ENCODE data around the gene OBSL1. TPM values are rescaled to one million over a fixed set of nuclear protein-coding genes. Genes with fewer than 3 reads are reported as not detected.

OBSL1 gene
- polyA plus RNA-seq, 3 donors, result 0.09 TPM; not detected in 2

DNA sequence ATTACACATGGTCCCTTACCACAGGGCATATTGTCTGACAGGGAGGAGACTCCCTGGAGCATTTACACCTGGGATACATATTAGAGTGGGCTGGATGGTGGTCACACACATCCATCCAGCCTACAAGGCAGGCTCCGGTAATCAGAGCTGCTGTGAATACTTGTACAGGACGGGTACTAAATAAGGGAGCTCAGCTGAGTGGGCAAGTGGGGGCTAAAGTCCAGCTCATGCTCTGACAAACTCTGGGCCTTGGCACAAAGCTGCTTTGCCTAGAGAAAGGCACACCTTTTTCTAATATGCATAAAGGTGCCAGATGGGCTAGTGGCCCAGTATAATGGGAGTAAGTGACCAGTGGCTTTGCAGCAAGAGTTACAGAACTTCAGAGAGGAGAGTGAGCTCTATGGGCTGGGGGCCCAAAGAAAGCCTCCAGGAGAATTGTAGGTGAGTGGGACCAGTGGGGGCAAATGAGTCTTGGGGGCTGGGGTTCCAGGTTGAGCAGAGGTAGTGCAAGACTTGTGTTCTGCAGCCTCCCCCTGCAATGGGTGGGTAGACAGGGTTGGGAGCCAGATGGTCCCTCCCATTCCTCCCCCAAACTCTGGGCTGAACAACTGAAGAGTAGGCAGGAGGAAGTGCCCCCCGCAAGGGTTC is 25.9 kb downstream of the OBSL1 start:
- Mint-ChIP-seq H3K9me3 (peaks cover 0 to 14% (median 2%) of the 10 kb centered on the region in 7 donors), H3K4me1 (peaks cover 9% of the 10 kb centered on the region), H3K4me3 (peak overlapping the region in 1 of 2 donors; percentile 17), H3K36me3 (peaks cover 0 to 6% of the 10 kb centered on the region in 2 donors), H3K27ac (peak overlapping the region in 1 of 7 donors; percentile 20), H3K27me3 (ENCODE audit: low read depth in 3 of 3) (peaks cover 37 to 78% (median 49%) of the 10 kb centered on the region in 3 donors)
- Histone ChIP-seq H3K9ac (ENCODE audit: insufficient read depth, low read length, poor library complexity, severe bottlenecking) (no peak overlapping the region), H3K27me3 (ENCODE audit: control insufficient read depth in 2 of 2, insufficient read depth in 2 of 2, low read length in 2 of 2) (peaks cover 24 to 60% of the 10 kb centered on the region in 2 donors), H3K9me3 (replicated peaks in 1 of 2; ENCODE audit: control insufficient read depth in 1 of 2, insufficient read depth in 1 of 2, low read length in 2 of 2) (no peaks in the 10 kb centered on the region), H3K4me2 (replicated peaks; ENCODE audit: extremely low read depth, low read length, poor library complexity, severe bottlenecking) (no peak overlapping the region), H3K79me2 (ENCODE audit: insufficient read depth, low read length) (no peaks in the 10 kb centered on the region), H3K4me3 (replicated peaks in 1 of 3; ENCODE audit: low read depth in 2 of 3, low read length in 3 of 3) (no peak overlapping the region), H3K36me3 (replicated peaks in 1 of 2; ENCODE audit: control insufficient read depth in 1 of 2, insufficient read depth in 2 of 2, low read length in 2 of 2) (no peaks in the 10 kb centered on the region), H3K4me1 (ENCODE audit: control insufficient read depth in 1 of 2, insufficient read depth in 2 of 2, low read length in 2 of 2) (peaks cover 21 to 27% of the 10 kb centered on the region in 2 donors), H4K20me1 (ENCODE audit: insufficient read depth, low read length) (no peaks in the 10 kb centered on the region), H3K27ac (ENCODE audit: low read depth in 1 of 2, low read length in 2 of 2) (no peak overlapping the region), H2AFZ (ENCODE audit: insufficient read depth, low read depth, low read length, poor library complexity, severe bottlenecking) (no peak overlapping the region)
- DNase-seq, result no peak
- TF ChIP-seq, protein P1, sequence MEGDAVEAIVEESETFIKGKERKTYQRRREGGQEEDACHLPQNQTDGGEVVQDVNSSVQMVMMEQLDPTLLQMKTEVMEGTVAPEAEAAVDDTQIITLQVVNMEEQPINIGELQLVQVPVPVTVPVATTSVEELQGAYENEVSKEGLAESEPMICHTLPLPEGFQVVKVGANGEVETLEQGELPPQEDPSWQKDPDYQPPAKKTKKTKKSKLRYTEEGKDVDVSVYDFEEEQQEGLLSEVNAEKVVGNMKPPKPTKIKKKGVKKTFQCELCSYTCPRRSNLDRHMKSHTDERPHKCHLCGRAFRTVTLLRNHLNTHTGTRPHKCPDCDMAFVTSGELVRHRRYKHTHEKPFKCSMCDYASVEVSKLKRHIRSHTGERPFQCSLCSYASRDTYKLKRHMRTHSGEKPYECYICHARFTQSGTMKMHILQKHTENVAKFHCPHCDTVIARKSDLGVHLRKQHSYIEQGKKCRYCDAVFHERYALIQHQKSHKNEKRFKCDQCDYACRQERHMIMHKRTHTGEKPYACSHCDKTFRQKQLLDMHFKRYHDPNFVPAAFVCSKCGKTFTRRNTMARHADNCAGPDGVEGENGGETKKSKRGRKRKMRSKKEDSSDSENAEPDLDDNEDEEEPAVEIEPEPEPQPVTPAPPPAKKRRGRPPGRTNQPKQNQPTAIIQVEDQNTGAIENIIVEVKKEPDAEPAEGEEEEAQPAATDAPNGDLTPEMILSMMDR (IDR thresholded peaks at IDR 0.05), result no peak
- 86% methylated on average over 2 of the region's 3 CpGs for WGBS (ENCODE audit: insufficient coverage)
- intact Hi-C loops (cut with micrococcal nuclease), result no loop called here

DNA sequence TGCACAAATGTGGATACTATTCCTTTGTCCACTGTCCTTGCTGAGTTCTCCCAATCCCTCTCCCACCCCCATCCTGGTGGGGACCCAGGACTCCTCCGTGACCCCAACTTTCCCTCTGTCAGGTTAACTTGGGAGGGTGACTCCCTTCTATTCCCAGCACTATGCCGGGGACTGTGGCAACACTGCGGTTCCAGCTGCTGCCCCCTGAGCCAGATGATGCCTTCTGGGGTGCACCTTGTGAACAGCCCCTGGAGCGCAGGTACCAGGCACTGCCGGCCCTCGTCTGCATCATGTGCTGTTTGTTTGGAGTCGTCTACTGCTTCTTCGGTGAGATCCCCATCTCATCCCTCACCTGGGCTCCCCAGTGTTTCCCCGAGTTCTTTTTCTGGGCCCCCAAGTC is 26.8 kb downstream of the OBSL1 start:
- Histone ChIP-seq H3K4me2 (replicated peaks; ENCODE audit: extremely low read depth, low read length, poor library complexity, severe bottlenecking) (peak overlapping the region; percentile 90), H3K4me3 (replicated peaks in 1 of 3; ENCODE audit: low read depth in 2 of 3, low read length in 3 of 3) (no peak overlapping the region), H3K9ac (ENCODE audit: insufficient read depth, low read length, poor library complexity, severe bottlenecking) (no peak overlapping the region), H3K27me3 (ENCODE audit: control insufficient read depth in 2 of 2, insufficient read depth in 2 of 2, low read length in 2 of 2) (peaks cover 24 to 52% of the 10 kb centered on the region in 2 donors), H3K79me2 (ENCODE audit: insufficient read depth, low read length) (no peaks in the 10 kb centered on the region), H3K36me3 (replicated peaks in 1 of 2; ENCODE audit: control insufficient read depth in 1 of 2, insufficient read depth in 2 of 2, low read length in 2 of 2) (no peaks in the 10 kb centered on the region), H3K4me1 (ENCODE audit: control insufficient read depth in 1 of 2, insufficient read depth in 2 of 2, low read length in 2 of 2) (peaks cover 21 to 27% of the 10 kb centered on the region in 2 donors), H3K27ac (ENCODE audit: low read depth in 1 of 2, low read length in 2 of 2) (no peak overlapping the region), H2AFZ (ENCODE audit: insufficient read depth, low read depth, low read length, poor library complexity, severe bottlenecking) (no peak overlapping the region), H3K9me3 (replicated peaks in 1 of 2; ENCODE audit: control insufficient read depth in 1 of 2, insufficient read depth in 1 of 2, low read length in 2 of 2) (no peaks in the 10 kb centered on the region), H4K20me1 (ENCODE audit: insufficient read depth, low read length) (no peaks in the 10 kb centered on the region)
- no peak for DNase-seq
- intact Hi-C loops (cut with micrococcal nuclease), result loop anchor here (5.0 kb wide), 3 partner anchors 42 to 157 kb away; partner anchors contain the start of gene DNPEP (in 1 of the 2)
- peaks cover 37 to 69% (median 44%) of the 10 kb centered on the region in 3 donors for H3K27me3 Mint-ChIP-seq (ENCODE audit: low read depth in 3 of 3)
- H3K9me3 Mint-ChIP-seq, result peaks cover 0 to 16% (median 2%) of the 10 kb centered on the region in 7 donors
- TF ChIP-seq, protein P1 (IDR thresholded peaks at IDR 0.05), result no peak
- H3K4me3 Mint-ChIP-seq, result peak overlapping the region; percentile 44 to 87
- peaks cover 9% of the 10 kb centered on the region for H3K4me1 Mint-ChIP-seq
- WGBS (ENCODE audit: insufficient coverage), result 30% methylated on average over 2 of the region's 9 CpGs
- peak overlapping the region in 2 of 7 donors; percentile 36 to 53 for H3K27ac Mint-ChIP-seq
- peaks cover 0 to 6% of the 10 kb centered on the region in 2 donors for H3K36me3 Mint-ChIP-seq

Data from CD14-positive monocyte (primary cell).